ENCODE data around the gene IDH2. TPM values are rescaled to one million over a fixed set of nuclear protein-coding genes. Genes with fewer than 3 reads are reported as not detected.
A peak's percentile ranks its signal among the peaks of the same experiment; 100 is the strongest.

Gene IDH2
- total and polyA plus RNA-seq, 2 of the 13 experiments (the other 11 are each of a cell fraction or from before 2014, with no cell fraction given), result 121 to 145 TPM

GRCh38 chr15:90054618-90055097 lies 47.6 kb downstream of the IDH2 start (continued):
- TF ChIP-seq, protein P1, sequence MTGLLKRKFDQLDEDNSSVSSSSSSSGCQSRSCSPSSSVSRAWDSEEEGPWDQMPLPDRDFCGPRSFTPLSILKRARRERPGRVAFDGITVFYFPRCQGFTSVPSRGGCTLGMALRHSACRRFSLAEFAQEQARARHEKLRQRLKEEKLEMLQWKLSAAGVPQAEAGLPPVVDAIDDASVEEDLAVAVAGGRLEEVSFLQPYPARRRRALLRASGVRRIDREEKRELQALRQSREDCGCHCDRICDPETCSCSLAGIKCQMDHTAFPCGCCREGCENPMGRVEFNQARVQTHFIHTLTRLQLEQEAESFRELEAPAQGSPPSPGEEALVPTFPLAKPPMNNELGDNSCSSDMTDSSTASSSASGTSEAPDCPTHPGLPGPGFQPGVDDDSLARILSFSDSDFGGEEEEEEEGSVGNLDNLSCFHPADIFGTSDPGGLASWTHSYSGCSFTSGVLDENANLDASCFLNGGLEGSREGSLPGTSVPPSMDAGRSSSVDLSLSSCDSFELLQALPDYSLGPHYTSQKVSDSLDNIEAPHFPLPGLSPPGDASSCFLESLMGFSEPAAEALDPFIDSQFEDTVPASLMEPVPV (CRISPR knock-in tag; IDR thresholded peaks at IDR 0.05), result no peak
- TF ChIP-seq XRCC5 (optimal IDR thresholded peaks at IDR 0.05; ENCODE audit: low read length) (no peak), ZBTB38 (CRISPR knock-in tag; IDR thresholded peaks at IDR 0.05) (no peak), SNAI1 (CRISPR knock-in tag; IDR thresholded peaks at IDR 0.05; ENCODE audit: borderline replicate concordance) (no peak), ZNF138 (CRISPR knock-in tag; IDR thresholded peaks at IDR 0.05; ENCODE audit: low read depth) (no peak), FIP1L1 (IDR thresholded peaks at IDR 0.05; ENCODE audit: borderline replicate concordance, insufficient read depth, low read depth, low read length) (no peak), TFDP1 (CRISPR knock-in tag; IDR thresholded peaks at IDR 0.05; ENCODE audit: borderline replicate concordance) (peak; percentile 24; the same call in 1 of the 2 replicates), ZNF580 (CRISPR knock-in tag; IDR thresholded peaks at IDR 0.05; ENCODE audit: borderline replicate concordance, low read depth) (peak; percentile 25; the same call in 1 of the 2 replicates), HMG20B (CRISPR knock-in tag; conservative IDR thresholded peaks at IDR 0.05) (0 out of 2 replicates have a peak, but pooled peaks have one; percentile 47), HMG20A (CRISPR knock-in tag; IDR thresholded peaks at IDR 0.05; ENCODE audit: borderline replicate concordance) (peak; percentile 16; the same call in 1 of the 2 replicates), ZNF484 (CRISPR knock-in tag; IDR thresholded peaks at IDR 0.05; ENCODE audit: borderline replicate concordance, low read depth) (no peak), ATRX (CRISPR knock-in tag; IDR thresholded peaks at IDR 0.05; ENCODE audit: borderline replicate concordance) (no peak), ZNF441 (CRISPR knock-in tag; IDR thresholded peaks at IDR 0.05; ENCODE audit: borderline replicate concordance) (no peak), FOSL2 (CRISPR knock-in tag; IDR thresholded peaks at IDR 0.05) (no peak), PAX8 (CRISPR knock-in tag; IDR thresholded peaks at IDR 0.05; ENCODE audit: borderline replicate concordance) (no peak), MBNL3 (CRISPR knock-in tag; conservative IDR thresholded peaks at IDR 0.05) (no peak), SRF (IDR thresholded peaks at IDR 0.05; ENCODE audit: low read depth, low read length) (peak; percentile 59), HDAC2 (CRISPR knock-in tag; IDR thresholded peaks at IDR 0.05) (no peak; the same call in 1 of the 2 replicates), HNRNPUL1 (IDR thresholded peaks at IDR 0.05; ENCODE audit: low read depth, low read length) (no peak), NRL (CRISPR knock-in tag; IDR thresholded peaks at IDR 0.05; ENCODE audit: borderline replicate concordance) (no peak), FOXM1 (CRISPR knock-in tag; IDR thresholded peaks at IDR 0.05) (no peak), ZNF652 (CRISPR knock-in tag; IDR thresholded peaks at IDR 0.05; ENCODE audit: borderline replicate concordance, low read depth) (no peak)
- TF ChIP-seq, protein P2, sequence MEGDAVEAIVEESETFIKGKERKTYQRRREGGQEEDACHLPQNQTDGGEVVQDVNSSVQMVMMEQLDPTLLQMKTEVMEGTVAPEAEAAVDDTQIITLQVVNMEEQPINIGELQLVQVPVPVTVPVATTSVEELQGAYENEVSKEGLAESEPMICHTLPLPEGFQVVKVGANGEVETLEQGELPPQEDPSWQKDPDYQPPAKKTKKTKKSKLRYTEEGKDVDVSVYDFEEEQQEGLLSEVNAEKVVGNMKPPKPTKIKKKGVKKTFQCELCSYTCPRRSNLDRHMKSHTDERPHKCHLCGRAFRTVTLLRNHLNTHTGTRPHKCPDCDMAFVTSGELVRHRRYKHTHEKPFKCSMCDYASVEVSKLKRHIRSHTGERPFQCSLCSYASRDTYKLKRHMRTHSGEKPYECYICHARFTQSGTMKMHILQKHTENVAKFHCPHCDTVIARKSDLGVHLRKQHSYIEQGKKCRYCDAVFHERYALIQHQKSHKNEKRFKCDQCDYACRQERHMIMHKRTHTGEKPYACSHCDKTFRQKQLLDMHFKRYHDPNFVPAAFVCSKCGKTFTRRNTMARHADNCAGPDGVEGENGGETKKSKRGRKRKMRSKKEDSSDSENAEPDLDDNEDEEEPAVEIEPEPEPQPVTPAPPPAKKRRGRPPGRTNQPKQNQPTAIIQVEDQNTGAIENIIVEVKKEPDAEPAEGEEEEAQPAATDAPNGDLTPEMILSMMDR (CRISPR knock-in tag; IDR thresholded peaks at IDR 0.05), result no peak
- TF ChIP-seq, protein P3, sequence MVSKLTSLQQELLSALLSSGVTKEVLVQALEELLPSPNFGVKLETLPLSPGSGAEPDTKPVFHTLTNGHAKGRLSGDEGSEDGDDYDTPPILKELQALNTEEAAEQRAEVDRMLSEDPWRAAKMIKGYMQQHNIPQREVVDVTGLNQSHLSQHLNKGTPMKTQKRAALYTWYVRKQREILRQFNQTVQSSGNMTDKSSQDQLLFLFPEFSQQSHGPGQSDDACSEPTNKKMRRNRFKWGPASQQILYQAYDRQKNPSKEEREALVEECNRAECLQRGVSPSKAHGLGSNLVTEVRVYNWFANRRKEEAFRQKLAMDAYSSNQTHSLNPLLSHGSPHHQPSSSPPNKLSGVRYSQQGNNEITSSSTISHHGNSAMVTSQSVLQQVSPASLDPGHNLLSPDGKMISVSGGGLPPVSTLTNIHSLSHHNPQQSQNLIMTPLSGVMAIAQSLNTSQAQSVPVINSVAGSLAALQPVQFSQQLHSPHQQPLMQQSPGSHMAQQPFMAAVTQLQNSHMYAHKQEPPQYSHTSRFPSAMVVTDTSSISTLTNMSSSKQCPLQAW (CRISPR knock-in tag; IDR thresholded peaks at IDR 0.05), result peak; percentile 72; the same call in 1 of the 2 replicates
